ENCODE data around the gene SMARCAD1. TPM values are rescaled to one million over a fixed set of nuclear protein-coding genes. Genes with fewer than 3 reads are reported as not detected.

The SMARCAD1 gene
- total RNA-seq, 1 experiment from 2014 or later, result 57.1 TPM

DNA sequence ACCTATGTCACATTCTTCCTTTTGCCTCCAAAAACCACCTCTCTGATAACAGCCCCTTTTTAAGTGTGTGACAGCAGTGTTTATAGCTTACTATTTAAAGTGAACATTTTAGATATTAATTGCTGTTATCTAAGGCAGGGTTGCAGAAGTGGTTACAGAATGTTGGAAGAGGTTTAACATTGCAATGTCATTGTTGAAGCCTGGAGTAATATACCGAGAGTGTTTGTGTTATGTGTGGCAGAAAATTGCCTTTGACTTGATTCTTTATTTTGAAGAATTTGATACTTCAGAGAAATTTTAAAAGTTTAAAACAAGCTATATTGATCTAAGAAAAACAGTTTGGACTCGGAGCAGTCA lies 37.1 kb downstream of the SMARCAD1 start:
- H3K27me3 ChIP-seq (ENCODE audit: insufficient read depth, low read length), result no peaks in the 10 kb centered on the region
- H2BK5ac ChIP-seq (ENCODE audit: insufficient read length, low read length), result no peak overlapping the region
- H3K23me2 ChIP-seq (ENCODE audit: insufficient read length, low read depth, low read length, poor library complexity, severe bottlenecking), result no peaks in the 10 kb centered on the region
- H4K5ac ChIP-seq (ENCODE audit: insufficient read length, low read depth, low read length), result no peak overlapping the region
- DNase-seq, result no peak
- Mint-ChIP-seq H3K27ac (no peak overlapping the region), H3K27me3 (ENCODE audit: low read depth) (no peaks in the 10 kb centered on the region), H3K4me3 (no peak overlapping the region), H3K9me3 (no peaks in the 10 kb centered on the region), H3K36me3 (ENCODE audit: insufficient read depth in 1 of 3, low read depth in 3 of 3) (peaks cover 7 to 66% (median 65%) of the 10 kb centered on the region in 3 experiments; a peak in 5 of 7 replicates), H3K4me1 (no peaks in the 10 kb centered on the region)
- H4K20me1 ChIP-seq (ENCODE audit: control insufficient read depth, insufficient read depth, insufficient read length), result no peaks in the 10 kb centered on the region
- TF ChIP-seq, protein P1, sequence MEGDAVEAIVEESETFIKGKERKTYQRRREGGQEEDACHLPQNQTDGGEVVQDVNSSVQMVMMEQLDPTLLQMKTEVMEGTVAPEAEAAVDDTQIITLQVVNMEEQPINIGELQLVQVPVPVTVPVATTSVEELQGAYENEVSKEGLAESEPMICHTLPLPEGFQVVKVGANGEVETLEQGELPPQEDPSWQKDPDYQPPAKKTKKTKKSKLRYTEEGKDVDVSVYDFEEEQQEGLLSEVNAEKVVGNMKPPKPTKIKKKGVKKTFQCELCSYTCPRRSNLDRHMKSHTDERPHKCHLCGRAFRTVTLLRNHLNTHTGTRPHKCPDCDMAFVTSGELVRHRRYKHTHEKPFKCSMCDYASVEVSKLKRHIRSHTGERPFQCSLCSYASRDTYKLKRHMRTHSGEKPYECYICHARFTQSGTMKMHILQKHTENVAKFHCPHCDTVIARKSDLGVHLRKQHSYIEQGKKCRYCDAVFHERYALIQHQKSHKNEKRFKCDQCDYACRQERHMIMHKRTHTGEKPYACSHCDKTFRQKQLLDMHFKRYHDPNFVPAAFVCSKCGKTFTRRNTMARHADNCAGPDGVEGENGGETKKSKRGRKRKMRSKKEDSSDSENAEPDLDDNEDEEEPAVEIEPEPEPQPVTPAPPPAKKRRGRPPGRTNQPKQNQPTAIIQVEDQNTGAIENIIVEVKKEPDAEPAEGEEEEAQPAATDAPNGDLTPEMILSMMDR (conservative IDR thresholded peaks at IDR 0.05), result no peak
- no peaks in the 10 kb centered on the region for H3K79me1 ChIP-seq (ENCODE audit: insufficient read depth, low read depth, low read length, poor library complexity, severe bottlenecking)
- H3K79me2 ChIP-seq (ENCODE audit: insufficient read depth, low read length), result no peaks in the 10 kb centered on the region
- H3K56ac ChIP-seq (ENCODE audit: insufficient read length, low read depth, low read length), result no peak overlapping the region
- H3K14ac ChIP-seq (ENCODE audit: insufficient read depth, low read length), result no peak overlapping the region
- no CpG with 5 or more reads among the region's 2 CpGs for WGBS (ENCODE audit: extremely low coverage, insufficient read length, low lambda C conversion rate)
- no peak overlapping the region for H2BK120ac ChIP-seq (ENCODE audit: low read depth, low read length, poor library complexity, severe bottlenecking)
- H3K4ac ChIP-seq (ENCODE audit: low read depth, low read length), result no peak overlapping the region
- no peaks in the 10 kb centered on the region for H3K9me3 ChIP-seq (ENCODE audit: control insufficient read depth, low read depth, low read length)
- no peak overlapping the region for H3K4me2 ChIP-seq (ENCODE audit: insufficient read depth, insufficient read length, low read length)
- H3K27ac ChIP-seq (ENCODE audit: insufficient read length, low read depth, low read length), result no peak overlapping the region
- H2AK5ac ChIP-seq (ENCODE audit: insufficient read length, low read length), result no peak overlapping the region
- no peak overlapping the region for H3T11ph ChIP-seq (ENCODE audit: low read length)
- H2BK15ac ChIP-seq (ENCODE audit: low read depth, low read length), result no peak overlapping the region
- H2BK20ac ChIP-seq (ENCODE audit: low read depth, low read length, poor library complexity, severe bottlenecking), result no peak overlapping the region
- H2AFZ ChIP-seq (ENCODE audit: low read length), result no peak overlapping the region
- H4K8ac ChIP-seq (replicated peaks; ENCODE audit: insufficient read length, low read depth, low read length), result no peak overlapping the region
- no peaks in the 10 kb centered on the region for H3K4me1 ChIP-seq (ENCODE audit: insufficient read depth, low read length)
- no peak overlapping the region for H3K23ac ChIP-seq (ENCODE audit: insufficient read length, low read depth, low read length)
- H3K18ac ChIP-seq (ENCODE audit: insufficient read length, low read depth, low read length), result no peak overlapping the region
- H2BK12ac ChIP-seq (ENCODE audit: insufficient read length, low read depth, low read length), result no peak overlapping the region
- no peak overlapping the region for H4K91ac ChIP-seq (ENCODE audit: insufficient read length, low read depth, low read length)
- H3K9ac ChIP-seq (ENCODE audit: extremely low read depth, insufficient read length, low read length), result no peak overlapping the region
